Measurements from ENCODE around the gene OSBPL8.

Gene OSBPL8

GRCh38 chr12:76464631-76465166, 94.9 kb downstream of the OSBPL8 start:
- DNase-seq (ENCODE audit: low spot score), result no peak

GRCh38 chr12:76462668-76463224, 96.8 kb downstream of the OSBPL8 start:
- DNase-seq (ENCODE audit: low spot score), result no peak

DNA sequence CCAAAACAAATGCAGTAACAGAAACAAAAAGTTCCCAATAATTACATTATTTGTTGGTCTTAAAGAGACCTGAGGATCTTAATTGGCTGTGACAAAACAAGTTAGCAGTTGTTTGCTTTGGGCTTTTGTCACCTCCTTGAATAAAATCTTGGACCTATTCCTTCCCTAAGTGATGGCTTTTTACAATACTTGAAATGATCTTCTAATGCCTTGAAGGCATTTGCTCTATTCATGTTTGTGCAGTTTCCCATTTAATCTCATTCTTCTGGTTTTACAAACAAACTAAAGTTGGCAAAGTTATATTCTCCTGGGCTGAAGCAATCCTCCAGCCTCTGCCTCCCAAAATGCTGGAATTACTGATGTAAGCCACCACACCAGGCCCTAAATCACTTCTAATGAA, 98.8 kb downstream of the OSBPL8 start:
- no peak for DNase-seq (ENCODE audit: low spot score)

- DNase-seq (ENCODE audit: low spot score), result no peak
These were observed 101.8 kb downstream of the OSBPL8 start for GRCh38 chr12:76457818-76458217.

DNA sequence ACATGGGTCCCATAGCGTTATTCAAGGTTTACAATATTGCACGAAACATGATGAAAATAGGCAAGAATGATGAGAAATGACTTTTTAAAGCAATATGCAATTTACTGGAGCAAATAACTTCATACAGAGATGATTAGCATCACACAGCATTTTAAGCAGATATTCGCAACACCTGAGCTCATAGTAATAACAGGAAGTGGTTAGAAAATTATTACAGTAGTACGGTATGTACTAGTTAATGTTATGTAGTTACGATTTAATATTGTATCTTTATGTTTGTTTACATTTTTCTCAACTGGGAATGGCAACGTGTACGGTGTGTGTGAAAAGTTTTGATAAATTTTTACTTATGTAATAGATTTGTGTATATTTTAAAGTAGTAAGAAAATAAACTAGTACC, 102.6 kb downstream of the OSBPL8 start:
- no peak for DNase-seq (ENCODE audit: low spot score)

GRCh38 chr12:76455582-76456345, 103.8 kb downstream of the OSBPL8 start:
- DNase-seq (ENCODE audit: low spot score), result peak; percentile 50

DNA sequence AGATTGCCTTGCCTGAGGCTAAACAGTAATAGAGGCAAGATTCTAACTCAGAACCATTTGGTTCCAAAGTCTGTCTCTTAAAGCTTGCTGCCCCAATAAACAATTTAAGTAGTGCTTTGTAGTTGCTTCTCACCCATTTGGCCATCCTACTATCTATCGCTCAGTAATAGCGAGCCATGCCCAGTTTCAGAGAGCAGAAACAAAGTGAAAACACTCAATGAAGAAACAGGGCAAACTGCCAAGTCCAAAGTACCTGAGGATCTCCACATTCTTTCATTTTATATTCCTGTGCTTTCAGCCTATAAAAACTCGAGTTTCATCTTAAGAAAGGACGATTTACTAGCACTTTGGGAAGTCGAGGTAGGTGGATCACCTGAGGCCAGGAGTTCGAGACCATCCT, 108.0 kb downstream of the OSBPL8 start:
- DNase-seq (ENCODE audit: low spot score), result no peak

GRCh38 chr12:76450690-76451089, 108.9 kb downstream of the OSBPL8 start:
- DNase-seq (ENCODE audit: low spot score), result no peak

GRCh38 chr12:76449993-76450392, 109.6 kb downstream of the OSBPL8 start:
- DNase-seq (ENCODE audit: low spot score), result no peak

GRCh38 chr12:76449583-76449982, 110.0 kb downstream of the OSBPL8 start:
- DNase-seq (ENCODE audit: low spot score), result no peak

DNA sequence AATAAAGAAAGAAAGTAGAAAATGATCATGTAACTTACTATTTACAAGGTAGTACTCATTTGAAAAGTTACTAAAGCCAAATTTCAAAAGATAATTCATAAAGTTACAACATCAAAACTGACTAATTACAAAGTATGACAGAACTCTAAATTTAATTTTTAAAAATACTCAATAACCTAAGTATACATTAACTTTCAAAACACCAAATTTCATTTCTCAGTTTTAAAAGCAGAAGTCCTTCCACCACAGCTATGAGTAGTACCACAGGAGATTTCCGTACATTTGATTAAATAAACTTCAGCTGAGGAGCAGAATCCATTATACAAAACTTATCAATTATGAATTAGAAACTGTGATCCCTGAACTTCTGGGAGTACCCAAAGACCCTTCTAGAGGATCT, 110.6 kb downstream of the OSBPL8 start:
- no peak for DNase-seq (ENCODE audit: low spot score)

DNA sequence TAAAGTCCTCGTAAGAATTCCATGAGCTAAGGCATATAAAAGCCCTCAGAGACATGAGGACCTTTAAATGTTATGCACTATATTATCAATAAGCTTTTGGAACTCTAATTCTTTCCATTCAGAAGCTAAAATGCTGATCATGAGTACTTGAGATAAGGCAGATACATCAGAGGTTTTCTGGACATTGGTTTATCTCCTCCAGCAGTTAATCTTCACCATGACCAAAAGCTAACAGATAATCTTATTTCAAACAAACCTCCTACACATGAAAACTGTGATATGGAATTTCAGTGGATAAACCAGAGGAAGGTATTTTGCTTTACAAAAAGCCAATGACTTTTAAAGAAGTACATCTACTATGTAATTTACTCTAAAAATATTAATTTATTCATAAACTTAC, 113.5 kb downstream of the OSBPL8 start:
- no peak for DNase-seq (ENCODE audit: low spot score)

- DNase-seq (ENCODE audit: low spot score), result no peak
These were observed 114.1 kb downstream of the OSBPL8 start for GRCh38 chr12:76445462-76445861.

GRCh38 chr12:76444408-76444984, 115.1 kb downstream of the OSBPL8 start:
- DNase-seq (ENCODE audit: low spot score), result no peak

DNA sequence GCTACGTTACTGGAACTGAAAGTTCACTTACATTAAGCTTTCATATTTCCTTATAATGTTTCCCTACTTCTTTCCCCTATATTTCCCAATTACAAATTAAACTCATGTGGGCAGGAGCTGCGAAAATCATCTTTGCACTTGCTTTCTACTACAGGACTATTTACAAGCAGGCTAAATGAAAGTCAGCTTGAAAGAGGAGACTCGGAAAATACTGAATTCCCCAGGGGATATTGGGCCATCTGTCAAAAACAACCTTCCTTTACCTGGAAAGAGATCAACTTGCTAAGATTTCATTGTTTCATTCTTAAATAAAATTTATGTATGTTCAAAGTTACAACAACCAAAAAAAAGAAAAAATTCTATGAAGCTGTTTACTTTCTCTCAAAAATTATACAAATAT, 118.6 kb downstream of the OSBPL8 start:
- no peak for DNase-seq (ENCODE audit: low spot score)

DNA sequence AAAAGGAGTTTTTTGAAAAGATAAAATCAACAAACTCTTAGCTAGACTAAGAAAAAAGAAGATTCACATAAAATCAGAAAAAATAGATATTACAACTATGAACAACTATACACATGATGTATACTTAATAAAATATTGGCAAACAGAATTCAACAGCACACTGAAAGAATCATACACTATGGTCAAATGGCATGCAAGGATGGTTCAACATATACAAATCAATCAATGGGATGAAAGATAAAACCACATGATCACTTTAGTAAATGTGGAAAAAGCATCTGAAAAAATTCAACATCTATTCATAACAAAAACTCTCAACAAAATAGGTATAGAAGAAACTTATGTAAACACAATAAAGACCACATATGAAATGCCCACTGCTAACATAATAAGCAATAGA, 126.8 kb downstream of the OSBPL8 start:
- no peak for DNase-seq (ENCODE audit: low spot score)

GRCh38 chr12:76428117-76428516, 131.5 kb downstream of the OSBPL8 start:
- no peak for DNase-seq (ENCODE audit: low spot score)

- DNase-seq (ENCODE audit: low spot score), result no peak
These were observed 133.4 kb downstream of the OSBPL8 start for GRCh38 chr12:76426160-76426559.

DNA sequence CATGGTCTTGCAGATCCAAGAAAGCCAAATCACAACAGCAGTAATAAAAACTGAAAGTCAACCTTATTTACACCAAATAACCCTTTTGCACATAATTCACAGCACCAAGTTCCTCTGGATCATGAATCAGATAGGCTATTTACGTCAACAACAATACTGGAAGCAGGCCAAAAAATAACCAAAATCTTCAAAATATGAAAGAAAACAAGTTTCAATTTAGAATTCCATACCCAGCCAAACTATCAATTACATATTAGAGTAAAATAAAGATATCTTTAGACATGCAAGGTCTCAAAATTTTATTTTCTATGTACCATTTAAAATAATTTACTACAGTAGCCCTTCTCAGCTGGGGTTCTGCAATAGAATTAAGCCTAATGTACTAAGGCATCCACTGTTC, 134.6 kb downstream of the OSBPL8 start:
- DNase-seq (ENCODE audit: low spot score), result no peak

DNA sequence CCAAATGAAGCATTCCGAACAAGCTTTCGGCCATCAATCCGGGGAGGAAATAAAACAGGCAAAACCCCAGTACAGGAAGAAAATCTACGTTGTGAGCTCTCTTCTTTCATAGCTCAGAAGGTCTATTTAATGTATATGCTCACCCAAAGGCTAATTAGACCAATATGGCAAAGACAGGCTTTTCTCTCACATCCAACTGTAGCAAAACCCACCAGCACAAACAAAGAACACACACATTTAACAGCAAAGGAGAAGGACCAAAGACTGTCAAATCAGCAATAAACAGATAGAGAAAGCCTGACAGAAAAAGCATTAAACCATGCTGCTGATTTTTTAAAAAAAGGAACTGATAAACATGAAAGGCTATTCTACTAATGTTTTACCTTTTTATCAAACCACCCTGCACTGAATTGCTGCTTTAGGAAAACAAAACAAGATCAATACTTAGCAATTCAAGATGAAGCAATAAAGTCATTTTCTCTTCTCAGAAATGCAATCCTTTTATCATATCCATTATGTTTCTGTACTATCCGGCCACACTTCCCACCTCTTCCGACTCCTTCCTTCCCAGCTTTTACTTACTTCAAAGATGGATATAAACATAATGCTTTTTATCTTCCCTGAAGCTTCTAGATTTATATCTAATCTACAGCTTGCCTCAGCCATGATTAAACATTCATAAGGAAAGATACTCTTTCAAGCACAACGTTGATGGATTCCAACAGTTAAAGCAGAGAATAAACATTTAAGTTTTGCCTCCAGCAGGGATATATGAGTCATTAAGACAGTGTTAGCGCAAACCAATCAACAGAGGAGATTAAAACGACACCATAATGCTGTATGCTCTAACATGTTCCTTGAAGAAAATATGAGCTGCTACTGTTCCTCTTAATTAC, 136.8 kb downstream of the OSBPL8 start:
- DNase-seq (ENCODE audit: low spot score), result peak; percentile 3

DNA sequence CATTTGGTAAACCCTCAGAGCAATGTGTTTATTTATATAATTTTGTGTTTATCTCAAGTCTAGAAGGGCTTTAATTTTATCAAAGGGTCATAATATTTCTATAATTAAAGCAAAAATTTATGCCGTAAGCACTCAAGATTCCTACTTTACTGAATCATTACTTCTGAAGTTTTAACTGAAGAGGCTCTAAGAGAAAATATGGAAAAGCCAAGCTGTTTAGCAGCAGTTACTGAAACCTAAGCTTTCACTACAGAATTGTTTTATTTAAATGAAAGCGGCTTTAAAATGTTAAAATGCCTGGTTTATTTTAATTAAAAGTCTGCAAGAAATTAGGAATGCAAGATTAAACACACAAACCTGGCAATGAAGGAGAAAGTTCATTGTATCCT, 137.4 kb downstream of the OSBPL8 start:
- no peak for DNase-seq (ENCODE audit: low spot score)

DNA sequence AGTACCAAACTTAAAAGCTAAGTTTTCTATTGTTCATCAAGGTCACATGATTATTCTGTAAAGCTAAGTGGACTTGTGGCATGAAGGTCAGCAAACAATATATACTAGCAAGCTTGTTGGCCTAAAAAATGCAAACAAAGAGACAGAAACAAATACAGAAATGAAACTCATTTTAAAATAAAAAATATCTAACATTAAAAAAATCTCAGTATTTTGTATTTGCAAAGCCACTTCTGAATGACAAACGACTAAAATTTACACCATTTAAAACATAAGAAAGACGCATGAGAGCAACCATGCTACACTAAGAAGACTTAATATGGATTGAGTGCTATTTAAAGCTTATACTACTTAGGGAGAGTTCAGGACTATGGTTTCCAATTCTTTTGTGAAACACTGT, 138.5 kb downstream of the OSBPL8 start:
- DNase-seq (ENCODE audit: low spot score), result no peak
